GM21717 (cell line): ENCODE results near the gene DCLK1.

Experiments used
- ATAC-seq: cut with Tn5 transposase; IDR thresholded peaks from one replicate; pipeline ENCODE4 v1.9.1; 2021; ENCODE audit warnings: mild to moderate bottlenecking, moderate library complexity; ENCODE audit not compliant: unreplicated experiment

The DCLK1 gene

DNA sequence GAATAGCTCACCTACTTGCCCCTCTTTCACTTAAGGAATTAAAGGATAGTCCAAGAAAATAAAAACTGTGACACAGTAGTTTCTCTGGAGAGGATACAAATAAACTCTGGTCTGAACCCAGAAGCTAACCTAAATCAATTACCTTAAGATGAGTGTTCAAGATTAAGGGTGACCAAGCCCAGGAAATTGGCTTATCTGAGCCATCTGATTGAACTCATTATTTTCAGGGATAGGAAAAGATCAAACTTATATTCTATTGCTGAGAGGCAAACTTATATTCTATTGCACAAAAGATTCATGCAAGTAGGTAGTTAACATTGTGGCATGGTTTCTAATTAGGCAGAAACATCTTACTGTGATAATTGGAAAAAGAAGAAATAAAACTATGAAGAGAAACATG is 175.1 kb downstream of the DCLK1 start:
- no peak for ATAC-seq

DNA sequence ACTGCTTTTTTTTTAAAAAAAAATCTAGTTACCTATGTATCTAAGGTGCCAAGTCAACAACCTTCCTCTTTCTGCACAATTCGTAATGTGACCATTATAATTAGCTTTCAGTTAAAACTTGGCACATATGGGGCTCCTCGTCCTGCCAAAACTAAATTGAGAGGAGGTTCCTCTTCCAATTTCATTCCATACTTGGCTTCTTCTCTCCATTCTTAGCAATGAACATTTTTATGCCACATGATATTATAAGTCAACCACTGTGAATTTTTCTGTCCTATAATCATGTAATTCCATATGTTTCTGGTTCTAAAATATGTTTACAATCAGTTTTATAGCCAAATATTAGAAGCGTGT is 177.0 kb downstream of the DCLK1 start:
- ATAC-seq: no peak

DNA sequence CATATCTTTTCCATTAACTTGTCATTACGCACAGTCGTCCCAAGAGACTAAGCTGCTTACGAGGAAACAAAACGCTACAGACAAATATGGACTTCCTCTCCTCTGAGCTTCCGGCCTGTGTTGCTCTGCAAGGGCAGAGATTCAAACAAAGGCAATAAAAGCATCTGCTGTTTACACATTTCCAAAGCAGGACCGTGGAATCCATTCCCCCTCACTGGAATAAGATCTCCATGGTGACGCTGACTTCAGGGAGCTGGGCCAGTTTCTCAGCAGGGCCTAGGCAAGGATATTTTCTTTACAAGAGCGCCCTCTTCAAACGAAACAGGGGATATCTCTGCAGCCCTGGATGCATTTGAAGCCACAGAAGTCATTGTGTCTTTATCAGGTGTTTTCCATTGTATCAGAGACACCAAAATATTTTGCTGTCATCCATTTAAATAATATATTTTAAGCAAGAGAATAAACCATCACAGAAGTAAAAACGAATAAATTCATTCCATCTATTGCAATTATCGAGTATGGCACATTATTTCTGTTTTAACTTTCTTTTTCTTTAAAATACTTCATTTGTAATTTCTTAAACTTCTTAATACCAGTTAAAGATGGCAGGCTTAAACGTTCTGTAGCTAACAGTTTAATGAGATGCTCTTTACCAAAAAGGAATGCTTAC is 177.5 kb downstream of the DCLK1 start:
- no peak for ATAC-seq

DNA sequence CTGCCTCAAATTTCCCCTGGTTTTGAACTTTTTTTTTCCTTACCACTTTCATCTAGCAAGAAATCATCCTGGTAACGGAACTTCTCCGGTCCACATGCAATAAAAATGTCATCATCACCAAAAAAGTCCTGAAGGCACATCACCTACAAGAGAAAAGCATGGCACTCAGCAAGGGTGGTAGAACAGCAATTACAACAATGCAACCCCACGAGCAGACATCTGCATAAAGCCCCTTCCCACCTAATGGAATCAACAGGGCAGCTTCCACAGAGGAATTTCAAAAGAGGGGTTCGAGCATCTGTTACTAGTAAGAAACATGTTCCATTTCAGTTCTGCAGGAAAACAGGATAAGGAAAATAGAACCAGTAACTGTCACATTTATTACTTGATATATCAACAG is 183.9 kb downstream of the DCLK1 start:
- ATAC-seq: no peak

DNA sequence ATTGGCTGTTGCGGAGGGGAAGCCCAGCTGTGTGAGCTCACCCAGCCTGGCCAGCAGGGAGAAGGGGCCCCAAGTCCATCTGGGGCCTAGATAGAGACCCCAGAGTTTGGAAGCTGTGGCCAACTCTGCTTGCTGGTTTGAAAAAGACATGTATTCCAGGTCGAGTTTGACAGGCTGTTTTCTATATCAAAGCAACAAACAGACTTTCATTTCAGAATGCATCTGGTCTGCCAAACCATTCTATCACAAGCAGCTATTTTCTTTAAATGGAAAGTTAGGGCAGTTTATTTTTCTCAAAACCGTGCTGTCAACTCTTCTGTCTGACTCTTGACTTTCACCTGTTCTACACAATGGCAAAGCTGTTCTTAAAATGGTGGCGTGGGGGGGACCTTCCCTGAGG is 185.8 kb downstream of the DCLK1 start:
- no peak for ATAC-seq

DNA sequence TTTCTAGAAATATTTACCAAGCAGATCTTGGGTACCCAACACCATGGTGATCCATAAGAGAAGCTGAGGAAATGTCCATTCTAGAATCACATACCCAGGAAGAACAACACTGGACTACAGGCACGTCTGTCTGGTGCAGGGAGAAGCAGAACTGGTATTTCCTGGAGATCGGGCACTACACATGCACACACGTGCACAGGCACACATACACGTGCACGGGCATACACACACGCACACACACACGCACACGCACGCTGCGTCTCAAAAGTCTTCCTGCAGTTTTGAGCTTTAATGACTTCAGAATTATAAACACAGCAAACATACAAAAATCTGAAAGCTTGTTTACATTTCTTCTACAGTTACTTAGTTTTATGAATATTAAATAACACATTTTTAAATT is 189.8 kb downstream of the DCLK1 start:
- no peak for ATAC-seq

DNA sequence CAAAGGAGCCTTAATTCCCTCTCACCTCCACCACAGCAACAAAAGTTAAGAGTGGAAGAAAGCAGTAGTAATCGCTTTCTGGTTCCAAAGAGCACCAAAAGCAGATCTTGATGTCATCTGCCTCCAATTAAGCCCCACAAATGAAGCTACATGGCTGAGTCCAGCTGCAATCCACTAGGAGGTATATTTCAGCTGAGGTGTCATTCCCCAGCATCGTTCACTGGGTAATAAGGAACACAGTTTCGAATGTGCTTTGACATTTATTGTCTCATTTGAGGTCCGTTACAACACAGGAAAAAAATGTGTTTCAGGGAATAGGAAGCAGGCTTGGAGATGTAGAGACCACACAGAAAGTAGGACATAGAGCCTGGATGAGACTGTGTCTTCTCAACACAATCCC is 190.4 kb downstream of the DCLK1 start:
- ATAC-seq: no peak

DNA sequence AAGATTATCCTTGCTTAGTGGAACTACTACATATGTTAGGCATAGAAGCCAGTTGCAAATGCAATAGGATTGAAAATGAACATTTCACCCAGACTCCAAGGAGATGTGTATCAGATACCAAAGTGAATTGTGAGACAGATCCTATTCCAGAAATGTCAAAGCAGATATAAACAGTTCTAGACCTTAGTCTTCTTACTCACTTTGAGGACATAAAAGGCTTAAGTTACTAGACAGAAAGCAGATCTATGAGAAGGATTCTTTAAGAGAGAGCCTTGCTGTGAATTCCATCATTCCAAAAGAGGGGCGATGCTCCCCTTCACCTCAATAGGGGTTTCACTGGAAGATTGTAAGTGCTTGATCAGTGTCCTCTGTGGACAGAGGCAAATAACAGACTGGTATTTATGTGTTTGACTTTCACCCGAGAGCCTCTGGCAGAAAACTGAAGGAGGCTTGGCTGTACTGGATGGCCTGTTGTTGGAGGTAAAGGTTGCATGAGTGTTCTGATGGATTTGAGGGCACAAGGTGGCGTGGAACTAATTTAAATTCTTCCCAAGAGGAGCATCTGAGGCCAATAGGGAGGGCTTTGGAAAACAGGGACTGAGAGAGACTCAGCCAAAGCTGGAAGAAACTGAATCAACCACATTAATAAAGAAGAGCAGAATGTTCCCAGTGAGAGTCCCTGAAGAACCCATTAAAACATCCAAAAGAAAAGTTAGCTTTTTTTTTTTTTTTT is 194.8 kb downstream of the DCLK1 start:
- no peak for ATAC-seq

DNA sequence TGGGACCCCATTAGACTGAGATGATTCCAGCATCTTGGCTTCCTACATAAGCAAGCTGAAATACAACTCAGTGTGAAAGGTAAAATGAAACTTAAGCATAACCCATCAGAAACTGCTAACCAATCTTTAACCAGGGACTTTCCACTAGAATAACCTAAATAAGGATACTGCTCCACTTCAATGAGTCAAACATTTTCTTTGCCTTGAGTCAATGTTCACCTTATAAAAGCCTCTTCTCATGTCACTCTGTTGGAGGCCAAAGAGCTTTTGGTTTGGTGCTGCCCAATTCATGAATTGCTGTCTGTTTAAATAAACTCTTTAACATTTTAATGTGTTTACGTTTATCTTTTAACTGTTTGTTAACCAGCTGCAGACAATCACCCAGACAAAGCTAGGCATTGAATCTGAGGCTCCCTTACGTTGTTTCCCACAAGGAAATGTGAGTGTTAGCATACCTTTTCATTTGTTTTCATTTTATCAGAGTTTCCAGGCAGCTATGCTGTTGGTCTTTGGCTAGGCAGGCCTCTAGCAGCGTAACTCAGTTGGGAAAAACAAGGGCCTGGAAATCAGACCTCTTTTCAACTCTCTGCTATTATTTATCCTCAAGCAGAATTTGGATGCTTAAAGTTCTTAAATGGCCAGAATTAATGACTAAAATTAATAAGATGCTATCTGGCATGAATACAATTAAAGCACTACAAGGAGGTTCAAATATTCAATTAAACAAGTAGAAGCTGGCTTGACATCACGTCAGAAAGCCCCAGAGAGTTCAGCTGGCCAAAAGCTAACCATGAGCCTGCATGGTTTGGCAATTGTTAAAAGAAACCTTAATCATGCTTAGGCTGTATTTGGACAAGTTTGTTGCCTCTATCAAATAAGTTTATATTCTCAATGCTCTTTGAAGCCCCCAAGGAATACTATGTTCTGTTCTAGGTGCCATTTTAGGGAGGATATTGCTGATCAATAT is 200.2 kb downstream of the DCLK1 start:
- ATAC-seq: no peak

DNA sequence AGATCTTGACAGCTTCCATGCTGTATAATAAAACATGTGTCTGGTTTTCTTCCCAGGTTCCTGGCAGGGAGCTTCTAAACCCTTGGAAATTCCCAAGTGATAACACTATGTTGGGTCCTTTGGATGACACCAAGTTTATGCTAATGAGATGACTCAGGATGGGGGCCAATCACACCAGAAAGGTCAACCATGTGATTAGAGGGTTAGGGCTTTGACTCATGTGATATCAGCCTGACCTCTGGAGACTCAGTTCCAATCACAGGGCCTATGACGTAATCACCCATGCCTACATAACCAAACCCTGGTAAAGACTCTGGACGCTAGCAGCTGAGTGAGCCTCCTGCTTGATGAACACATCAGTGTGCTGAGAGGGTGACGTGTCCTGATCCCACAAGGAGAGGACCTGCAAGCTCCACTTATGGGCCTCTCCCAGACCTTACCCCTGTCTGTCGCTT is 203.6 kb downstream of the DCLK1 start:
- ATAC-seq: no peak

DNA sequence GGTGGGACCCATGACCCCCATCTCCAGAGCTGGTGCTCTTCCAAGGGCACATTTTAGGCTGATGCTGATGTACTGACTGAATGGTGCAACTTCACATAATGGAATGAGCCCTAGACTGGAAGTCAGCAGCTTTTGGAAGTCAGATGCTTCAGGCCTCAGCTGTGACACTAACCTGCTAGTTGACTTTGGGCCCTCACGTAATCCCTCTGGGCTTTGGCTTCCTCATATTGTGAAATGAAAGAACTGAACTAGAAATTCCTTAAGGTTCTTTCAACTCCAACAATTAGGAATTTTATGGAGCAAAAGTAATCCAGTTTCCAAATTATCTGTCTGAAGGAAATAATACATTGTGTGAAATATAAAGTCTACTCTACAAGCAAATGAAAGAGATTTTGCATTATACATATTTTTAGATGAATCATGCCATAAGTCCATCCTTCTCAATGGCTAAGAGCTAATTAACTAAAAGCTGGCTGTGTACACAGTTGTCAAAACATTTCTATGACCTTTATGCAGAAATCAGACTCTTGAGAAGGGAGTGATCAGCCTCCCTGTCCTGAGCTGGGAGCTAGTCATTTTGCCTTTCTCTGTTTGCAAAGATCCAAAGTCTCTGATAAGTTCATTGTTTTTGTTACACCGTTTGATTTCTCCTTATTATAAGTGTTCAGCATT is 204.2 kb downstream of the DCLK1 start:
- ATAC-seq: no peak

DNA sequence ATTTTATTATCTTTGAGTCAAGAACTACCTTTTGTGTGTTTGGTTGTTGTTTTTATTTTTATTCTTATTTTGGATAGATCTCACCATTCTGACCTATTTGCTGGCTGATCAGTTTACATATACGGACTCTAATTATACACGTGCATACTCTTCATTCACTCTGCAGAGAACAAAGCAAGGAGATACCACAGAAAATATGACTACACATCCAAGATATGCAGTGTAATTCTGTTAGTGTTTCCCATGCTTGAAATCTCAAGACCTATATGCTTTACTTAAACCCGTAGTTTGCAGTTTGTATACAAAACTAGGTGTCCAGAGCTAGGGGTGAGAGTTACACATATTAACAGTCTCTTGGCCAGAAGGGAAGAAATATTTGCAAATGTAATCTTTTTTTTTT is 205.5 kb downstream of the DCLK1 start:
- no peak for ATAC-seq

DNA sequence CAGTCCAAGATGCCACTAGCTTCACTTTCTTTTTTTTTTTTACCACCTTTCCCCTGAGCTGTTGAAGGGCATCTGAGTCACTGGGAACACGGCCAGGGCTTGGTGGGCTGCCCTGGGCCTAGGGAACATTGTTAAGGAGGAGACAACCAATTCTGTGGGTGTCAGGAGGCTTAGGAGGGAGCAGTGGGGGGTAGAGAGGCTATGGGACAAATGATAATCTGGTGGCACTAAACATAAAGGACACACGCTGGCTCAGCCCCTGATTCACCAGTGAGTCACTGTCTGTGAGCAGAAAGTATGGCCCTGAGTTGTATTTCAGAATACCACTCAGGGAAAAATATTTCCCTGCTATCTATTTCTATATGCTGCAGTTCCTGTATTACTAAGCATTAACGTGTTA is 207.8 kb downstream of the DCLK1 start:
- no peak for ATAC-seq

DNA sequence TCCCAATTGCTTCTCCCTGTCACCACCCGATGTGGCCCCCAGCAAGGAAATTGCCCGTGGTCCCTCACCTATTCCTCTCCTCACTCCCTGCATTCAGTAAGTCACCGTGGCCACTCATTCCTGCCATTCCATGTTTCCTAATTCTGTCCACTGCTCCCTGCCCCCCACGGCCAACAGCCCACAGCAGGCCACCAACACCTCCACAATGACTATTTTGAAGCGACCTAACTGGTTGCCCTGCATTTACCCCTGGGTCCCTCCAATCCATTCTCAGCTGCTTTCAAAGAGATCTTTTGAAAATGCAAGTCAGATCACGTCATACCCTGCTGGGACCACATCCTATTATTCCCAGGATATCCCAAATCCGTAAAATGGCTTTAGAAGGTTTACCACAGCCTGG is 210.4 kb downstream of the DCLK1 start:
- ATAC-seq: no peak

DNA sequence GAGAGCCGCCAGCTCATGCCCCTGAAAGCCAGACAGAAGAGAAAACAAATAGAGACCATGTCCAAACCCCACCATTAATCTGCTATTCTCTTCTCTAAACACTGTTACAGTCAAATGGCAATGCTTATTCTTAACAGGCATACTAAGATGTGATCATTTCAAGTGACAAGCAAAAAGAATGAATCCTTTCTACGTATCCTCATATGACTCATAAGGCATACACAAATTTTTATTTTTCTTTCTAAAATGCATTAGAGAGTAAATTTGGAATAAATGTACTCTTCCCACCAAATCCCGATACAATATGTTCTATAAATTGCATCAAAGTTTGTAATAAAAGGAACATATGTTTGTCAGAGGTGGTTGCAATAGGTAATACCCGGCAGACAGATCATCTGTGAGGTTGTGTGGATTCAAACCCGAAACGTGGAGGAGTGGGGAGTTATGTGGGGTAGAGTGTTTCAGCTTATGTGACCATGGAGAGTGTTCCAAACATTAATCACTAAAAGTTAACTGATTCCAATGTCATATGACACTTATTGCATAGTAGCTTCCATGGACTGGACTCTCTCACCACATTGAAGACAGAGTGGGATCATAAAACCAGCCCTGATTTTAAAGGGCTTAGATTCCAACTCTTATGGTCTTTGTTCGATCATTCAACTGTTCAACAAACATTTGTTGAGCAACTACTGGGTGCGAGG is 213.1 kb downstream of the DCLK1 start:
- ATAC-seq: no peak

DNA sequence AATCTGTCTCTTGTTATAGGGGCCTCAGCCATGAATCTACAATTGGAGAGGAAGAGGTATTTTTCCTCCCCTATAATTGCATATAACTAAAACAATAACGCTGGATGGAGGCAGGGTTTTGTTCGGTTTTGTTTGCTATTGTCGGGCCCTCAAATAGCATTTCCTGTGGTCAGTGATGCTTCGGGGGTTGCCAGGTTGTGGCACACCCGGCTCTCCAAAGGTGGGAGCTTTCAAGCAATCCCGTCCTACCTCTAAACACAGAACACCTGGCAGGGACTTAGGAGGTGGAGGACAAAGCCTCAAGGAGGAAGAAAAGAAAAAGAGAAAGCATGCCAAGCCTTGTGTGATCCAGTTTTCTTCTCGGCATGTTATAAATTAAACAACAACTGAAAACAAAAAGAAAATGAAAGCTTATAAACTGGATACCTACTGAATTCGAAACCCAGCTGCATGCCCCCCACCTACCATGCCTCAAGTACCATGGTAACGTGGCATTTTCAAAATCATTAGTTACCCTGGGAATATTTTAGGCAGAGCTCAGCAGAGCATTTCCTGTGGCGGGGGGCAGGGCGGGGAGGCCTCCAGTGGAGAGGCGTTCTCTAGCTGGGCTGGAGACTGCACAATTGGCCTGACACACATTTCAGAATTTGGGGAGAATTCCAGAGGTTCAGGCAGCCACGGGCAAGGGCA is 213.8 kb downstream of the DCLK1 start:
- peak; percentile 54 for ATAC-seq

DNA sequence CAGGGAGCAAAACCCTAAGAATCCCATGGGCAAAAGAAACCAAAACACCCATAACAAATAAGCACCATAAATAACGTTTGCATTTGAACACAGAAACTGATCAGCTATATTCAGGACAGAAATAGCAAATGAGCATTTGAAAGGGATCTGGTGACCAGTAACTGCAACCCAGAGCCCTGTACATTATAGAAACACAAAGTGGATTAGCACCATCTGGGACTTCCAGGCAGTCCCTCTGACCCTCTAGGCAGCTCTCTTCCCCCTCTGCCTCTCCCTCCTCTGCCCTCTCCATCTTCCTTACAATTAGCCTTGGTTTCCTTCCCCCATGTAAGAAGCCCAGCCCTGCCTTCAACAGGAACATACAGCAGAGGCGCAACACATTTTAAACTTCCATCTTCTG is 215.0 kb downstream of the DCLK1 start:
- no peak for ATAC-seq

DNA sequence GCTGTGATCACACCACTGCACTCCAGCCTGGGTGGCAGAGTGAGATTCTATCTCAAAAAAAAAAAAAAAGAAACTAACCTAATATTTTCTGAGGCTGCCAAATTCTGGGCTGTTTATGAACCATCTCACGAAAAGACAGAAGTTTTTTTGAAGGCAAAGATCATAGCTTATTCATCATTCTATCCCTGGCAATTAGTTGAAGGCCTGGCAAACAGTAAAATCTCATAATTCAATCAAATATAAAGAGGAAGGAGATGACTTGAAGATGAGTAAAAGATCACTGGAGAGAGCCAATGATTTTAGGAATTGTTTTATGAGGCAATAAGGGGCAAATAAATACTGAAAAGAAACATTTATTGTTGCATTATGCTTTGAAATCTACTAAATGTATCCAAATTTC is 216.5 kb downstream of the DCLK1 start:
- ATAC-seq: no peak

DNA sequence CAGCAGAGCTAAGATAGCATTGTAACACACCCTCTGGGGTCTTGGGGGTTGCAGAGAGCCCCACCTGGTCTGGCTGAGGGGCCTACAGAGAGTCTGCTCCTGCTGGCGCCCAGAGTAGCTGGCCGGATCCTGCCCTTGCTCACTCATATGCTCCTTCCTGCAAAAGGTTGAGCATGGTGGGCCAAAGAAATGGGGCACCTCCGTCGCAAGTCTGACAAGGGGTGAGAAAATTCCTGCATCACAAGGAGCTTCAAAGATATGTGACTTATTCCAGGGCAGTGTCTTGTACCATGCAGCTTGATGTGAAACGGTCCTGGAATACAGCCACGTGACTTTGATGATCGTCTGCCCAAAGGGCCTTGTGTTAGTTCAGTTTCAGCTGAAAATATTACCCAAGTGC is 218.3 kb downstream of the DCLK1 start:
- ATAC-seq: no peak
